Activated CD8-positive, alpha-beta memory T cell treated with anti-CD3 and anti-CD28 coated beads for 1 hour (primary cell): Measurements from ENCODE around the gene COPS6.
A peak's percentile ranks its signal among the peaks of the same experiment; 100 is the strongest.

Experiments
- DNase-seq, 2 donors: peaks; one replicate each; pipeline ENCODE4 v3.0.0-alpha.2; 2020; ENCODE audit warnings: low read depth in 1 of 2; ENCODE audit errors: extremely low read depth in 1 of 2

The COPS6 gene

DNA sequence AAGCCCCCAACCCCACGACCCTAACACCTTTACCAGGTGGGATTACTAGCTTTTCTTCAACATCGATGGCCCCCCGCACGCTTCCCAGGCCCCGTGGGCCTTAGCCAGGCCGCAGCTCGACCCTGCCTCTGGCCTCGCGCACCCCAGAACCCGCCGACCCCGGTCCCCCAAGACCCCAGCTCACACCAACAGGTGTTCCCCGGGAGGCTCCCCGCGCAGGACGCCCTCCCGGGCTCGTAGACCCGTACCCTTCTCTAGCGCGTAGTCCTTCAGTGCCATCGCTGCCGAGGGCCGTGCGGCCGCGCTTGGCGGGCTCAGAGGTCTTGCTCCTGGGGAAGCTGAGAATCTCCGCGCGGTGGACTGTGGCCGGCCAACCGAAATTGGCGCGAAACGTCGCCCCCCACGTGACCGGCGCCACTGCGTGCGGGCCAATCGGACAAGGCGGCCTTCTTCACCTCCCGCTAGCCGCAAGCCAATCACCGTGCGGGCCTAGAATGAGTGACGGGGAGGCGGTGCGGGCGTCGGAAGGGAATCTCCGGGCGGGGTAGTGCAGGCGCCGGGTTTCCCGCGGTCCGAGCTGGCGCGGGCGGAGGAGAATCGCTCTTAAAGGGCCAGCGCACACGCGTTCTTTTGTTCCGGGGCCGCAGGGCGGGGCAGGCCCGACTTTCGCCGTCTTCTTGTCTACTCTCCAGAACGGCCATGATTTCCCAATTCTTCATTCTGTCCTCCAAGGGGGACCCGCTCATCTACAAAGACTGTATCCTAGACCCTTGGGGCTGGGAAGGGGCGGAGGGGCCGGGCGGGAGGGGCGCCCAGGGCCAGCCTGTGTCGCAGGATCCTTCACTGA lies 12.5 kb downstream of the COPS6 start, which contains the start of the genes AP4M1 and MCM7:
TSS of gene AP4M1 (plus strand) at position 628 of the 847 bp plus-strand sequence. CDS start at position 700, 72 bp downstream.
TSS of gene MCM7 (minus strand) at position 382 of the 847 bp plus-strand sequence. CDS start at position 279, 103 bp downstream.
- peak; percentile 85 to 93 for DNase-seq

DNA sequence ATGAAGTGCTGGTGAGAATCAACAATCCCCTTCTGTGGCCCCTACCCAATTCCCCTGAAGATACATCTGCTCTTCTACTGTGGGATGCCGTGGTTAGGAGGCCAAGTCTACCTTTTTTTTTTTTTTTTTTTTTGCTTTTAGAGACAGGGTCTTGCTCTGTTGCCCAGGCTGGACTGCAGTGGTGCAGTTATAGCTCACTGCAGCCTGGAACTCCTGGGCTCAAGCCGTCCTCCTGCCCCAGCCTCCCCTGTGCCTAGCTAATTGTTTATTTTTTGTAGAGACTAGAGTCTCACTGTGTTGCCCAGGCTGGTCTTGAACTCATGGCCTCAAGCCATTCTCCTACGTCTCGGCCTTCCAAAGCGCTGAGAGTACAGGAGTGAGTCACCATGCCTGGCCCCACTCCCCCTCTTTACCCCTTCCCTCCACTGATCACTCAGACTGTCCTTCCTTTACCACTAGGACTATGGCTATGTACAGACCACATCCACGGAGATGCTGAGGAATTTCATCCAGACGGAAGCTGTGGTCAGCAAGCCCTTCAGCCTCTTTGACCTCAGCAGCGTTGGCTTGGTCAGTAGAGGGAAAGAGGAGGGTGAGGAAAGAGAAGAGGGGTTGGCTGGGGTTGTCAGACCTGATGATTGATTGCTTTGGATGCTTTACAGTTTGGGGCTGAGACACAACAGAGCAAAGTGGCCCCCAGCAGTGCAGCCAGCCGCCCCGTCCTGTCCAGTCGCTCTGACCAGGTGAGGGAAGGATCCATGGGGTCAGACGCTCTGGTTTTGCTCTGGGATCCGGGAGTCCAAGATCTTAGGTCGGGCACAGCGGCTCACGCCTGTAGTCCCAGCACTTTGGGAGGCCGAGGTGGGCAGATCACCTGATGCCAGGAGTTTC lies 14.4 kb downstream of the COPS6 start:
- DNase-seq: no peak

DNA sequence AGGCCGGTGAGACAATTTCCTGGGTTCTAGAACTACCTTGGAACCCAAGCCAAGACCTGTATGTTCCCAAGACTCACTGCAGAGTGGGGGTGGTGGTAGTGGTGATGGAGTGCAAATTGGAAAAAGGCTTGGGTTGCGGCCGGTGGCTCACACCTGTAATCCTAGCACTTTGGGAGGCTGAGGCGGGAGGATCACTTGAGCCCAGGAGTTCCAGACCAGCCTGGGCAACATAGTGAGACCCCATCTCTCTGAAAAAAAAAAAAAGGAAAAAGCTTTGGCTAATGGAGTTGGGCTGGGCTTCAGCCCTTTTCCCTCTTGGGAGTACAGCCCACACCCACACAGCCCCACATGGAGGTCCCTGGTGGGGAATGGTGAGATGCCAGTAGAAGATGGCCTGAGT lies 16.8 kb downstream of the COPS6 start:
- no peak for DNase-seq

DNA sequence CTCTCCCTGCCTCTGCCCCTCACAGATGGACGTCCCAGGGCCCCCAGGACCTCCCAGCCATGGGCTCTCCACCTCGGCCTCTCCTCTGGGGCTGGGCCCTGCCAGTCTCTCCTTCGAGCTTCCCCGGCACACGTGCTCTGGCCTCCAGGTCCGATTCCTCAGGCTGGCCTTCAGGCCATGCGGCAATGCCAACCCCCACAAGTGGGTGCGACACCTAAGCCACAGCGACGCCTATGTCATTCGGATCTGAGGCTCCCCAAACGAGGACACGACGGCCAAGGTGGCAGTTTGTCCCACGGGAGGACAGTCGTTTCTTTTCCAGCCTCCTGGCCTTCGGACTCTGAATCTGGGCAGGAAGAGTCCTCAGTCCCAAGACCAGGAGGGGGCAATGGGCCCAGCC lies 17.9 kb downstream of the COPS6 start:
- no peak for DNase-seq

DNA sequence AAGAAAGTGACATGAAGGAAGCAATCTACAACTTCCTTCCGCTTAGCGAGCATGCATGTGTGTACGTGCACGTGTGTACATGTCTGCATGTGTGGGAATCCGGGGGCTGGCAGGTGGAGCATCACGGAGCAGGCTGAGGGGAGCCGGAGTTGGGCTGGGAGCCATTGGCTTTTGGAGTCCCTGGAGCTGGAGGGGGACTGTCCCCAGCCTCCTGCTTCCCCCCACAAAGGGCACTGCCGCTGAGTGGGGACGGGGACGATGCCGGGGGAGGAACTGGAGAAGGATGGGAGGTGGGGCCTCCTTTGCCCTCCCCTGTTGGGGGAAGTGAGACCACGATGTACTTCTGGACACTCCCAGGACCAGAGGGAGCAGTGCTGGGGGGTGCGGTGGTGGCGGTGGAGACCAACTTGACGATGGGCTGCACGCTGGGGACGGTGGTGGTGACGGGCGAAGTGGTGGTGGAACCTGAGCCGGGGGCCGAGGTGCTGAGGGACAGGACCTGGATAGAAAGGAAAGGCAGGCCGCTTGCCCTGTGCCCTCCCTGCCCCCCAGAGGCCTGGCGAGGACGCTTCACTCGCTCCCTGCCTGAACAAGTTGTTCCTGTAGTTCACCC lies 18.5 kb downstream of the COPS6 start:
- no peak for DNase-seq

DNA sequence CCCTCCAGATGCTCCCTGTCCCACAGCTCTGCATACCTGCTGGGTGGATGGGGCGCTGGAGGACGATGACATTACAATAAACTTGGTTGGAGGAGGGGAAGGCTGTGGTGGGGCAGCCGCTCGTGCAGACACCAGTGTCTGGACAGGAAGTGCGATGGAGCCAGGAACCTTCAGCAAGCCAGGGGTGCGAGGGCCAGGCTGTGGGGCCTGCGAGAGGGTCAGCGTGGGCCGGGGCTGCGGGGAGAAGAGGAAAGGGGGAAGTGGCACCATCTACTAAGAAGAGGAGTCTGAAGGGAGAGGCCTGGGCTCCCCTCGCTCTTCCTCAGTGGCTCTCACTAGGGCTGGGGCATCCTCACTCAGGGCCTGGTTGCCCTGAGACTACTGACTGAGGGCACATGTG lies 19.1 kb downstream of the COPS6 start:
- DNase-seq: no peak

DNA sequence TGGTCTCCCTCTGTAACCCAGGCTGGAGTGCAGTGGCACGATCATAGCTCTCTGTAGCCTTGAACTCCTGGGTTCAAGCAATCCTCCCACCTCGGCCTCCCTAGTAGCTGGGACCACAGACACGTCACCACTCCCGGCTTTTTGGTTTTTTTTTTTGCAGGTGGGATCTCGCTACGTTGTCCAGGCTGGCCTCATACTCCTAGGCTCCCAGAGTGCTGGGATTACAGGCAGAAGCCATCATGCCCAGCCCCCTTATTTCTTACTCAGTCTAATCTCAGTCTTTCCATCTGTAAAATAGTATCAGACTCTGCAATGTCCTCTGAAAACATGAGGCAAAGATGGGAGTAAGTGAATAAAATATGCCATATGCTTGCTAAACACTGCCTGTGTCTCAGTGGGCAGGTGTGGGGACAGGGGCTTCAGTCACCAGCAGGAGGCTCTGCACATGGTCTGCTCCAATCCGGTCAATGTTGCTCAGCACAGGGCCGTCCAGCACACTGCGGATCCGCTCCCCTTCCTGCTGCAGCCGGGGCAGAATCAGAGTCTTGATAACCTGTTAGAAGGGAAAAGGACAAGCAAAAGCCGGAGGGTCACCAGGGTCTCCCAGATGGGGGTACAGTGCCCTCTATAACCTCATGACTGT lies 20.9 kb downstream of the COPS6 start:
- DNase-seq: no peak

DNA sequence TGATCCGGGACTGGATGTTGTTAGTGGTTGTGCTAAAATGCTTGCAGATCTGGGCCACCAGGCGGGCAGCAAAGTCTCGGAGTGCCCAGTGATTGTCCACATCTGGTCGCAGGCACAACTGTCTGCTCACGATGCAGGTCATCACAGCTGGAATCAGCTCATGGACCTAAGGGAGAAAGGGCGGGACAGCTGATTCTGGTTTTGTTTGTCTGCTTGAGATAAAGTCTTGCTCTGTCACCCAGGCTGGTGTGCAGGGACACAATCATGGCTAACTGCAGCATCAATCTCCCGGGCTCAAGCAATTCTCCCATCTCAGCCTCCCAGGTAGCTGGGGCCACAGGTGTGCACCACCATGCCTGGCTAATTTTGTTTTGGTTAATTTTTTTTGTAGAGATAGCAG lies 22.4 kb downstream of the COPS6 start:
- DNase-seq: no peak

DNA sequence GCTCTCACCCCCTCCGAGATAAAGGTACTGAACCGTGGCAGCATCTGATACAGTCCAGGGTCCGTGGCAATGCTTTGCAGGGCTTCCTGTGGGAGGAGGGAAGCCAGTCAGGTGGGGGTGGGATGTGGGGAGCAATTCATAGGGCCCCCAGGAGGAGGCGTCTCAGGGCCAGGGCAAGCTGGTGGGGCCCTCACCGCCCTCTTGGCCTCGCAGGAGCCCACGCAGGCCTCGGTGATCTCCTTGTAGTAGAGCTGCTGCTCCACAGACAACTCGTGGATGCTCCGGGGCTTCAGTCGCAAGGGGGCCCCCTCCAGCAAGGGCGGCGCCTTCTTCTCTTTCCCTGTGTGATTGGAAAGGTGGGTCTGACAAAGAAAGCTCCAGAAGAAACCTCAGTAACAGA lies 23.1 kb downstream of the COPS6 start:
- no peak for DNase-seq

DNA sequence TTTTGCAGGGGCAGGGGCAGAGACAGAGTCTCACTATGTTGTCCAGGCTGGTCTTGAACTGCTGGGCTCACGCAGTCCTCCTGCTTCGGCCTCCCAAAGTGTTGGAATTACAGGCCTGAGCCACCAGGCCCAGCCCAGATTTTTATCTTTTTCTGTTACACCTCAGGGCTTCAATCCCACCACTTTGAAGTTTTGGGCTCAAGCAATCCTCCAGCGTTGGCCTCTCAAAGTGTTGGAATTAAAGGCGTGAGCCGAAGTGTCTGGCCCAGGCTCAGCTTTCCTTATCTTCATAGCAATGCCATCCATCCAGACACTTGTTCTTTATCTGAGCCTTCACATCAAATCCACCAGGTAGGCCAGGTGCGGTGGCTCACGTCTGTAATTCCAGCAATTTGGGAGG lies 26.3 kb downstream of the COPS6 start:
- no peak for DNase-seq

DNA sequence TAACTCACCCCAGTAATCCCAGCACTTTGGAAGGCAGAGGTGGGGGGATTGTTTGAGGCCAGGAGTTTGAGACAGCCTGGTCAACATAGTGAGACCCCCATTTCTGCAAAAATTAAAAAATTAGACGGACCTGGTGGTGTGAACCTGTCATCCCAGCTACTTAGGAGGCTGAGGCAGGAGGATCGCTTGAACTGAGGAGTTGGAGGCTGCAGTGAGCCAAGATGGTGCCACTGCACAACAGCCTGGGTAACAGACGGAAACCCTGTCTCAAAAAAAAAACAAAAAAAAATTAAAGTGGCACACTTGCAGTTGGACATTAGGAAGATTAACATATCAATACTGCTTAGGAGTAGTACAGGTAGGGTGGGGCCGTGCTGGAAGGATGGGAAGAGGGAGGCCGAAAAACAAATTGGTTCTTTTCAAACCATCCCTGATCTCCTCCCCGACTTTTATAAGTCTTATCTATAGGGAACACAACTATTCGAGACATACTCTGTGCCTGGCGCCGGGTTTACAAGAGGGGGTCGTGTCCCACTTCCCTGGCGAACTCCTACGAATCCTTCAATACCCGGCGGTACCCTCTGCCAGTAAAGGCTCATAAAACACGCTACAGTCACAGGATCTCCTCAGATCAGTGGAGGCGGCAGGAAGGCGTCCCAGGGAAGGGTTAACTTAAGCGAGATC lies 29.8 kb downstream of the COPS6 start:
- DNase-seq: no peak

DNA sequence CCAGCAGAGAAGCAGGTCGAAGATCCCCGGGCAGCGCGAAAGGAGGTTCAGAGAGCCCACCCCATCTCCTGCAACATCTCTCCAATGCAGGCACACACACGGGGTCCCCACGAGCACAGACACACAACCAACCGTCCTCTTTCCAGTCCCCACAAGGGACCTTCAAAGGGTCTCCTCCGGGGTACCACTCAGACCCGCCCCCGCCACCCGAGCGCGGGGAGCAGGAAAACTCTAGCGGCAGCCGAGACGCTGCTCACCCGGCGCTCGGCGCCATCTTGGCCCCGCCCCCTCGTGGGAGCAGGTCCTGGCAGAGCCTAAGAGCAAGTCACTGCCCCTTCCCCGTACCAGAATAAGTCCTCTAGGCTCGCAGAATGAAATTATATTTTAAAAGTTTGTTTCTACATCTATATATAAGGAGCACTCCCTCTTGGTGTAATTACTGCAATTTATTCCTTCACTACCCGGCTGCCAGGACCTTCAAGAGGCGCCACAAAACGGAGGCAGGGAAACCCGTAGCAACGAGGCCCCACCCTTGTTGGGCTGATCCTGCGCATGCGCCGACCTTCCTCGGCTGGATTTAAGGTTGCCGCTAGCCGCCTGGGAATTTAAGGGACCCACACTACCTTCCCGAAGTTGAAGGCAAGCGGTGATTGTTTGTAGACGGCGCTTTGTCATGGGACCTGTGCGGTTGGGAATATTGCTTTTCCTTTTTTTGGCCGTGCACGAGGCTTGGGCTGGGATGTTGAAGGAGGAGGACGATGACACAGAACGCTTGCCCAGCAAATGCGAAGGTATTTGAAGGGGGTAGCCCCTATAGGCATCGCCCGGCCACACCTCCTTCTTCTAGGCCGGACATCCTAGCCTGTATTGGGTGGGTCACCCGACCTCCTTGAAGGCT lies 30.6 kb downstream of the COPS6 start, which contains the start of the genes CNPY4 and TAF6:
TSS of gene CNPY4 (plus strand) at position 563 of the 898 bp plus-strand sequence. CDS start at position 674, 111 bp downstream.
TSS of gene TAF6 (minus strand) at position 287 of the 898 bp plus-strand sequence. CDS start 5,149 bp downstream, outside the sequence.
- DNase-seq: peak; percentile 92 to 93

DNA sequence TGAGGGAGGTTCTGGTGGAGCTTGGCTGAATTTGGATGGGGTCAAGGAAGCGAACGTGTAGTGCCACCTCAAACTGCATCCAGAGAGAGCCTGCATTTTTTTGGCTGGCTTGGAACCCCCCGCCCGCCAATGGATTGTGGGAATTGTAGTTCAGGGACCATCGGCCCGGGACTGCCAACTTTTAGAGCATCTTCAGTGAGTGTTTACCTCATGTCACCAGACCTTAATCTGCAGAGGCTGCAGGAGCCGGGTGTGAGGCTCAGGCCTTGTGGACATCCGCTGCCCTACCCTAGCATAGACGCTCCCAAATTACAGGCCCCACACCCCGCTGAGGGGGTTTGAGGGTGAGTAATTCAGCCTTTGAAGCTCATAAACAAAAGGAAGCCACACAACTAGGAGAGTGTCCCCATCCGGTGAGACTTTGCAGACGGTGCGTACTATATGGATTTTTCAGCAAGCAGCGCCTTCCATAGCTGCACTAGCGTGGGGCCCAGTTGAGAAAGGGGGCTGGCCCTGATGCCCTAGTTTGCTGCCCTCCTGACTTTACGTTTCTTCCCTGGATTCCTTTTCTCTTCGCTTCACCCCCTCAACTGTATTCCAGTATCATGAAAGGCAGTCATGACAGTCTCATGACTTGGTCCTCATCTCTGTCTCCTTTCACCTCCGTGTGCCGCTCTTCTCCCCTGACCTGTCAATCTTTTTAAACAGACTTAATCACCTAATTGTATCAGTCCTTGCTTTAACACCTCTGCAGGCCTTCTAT lies 31.4 kb downstream of the COPS6 start:
- DNase-seq: peak in 1 of 2 donors; percentile 46

DNA sequence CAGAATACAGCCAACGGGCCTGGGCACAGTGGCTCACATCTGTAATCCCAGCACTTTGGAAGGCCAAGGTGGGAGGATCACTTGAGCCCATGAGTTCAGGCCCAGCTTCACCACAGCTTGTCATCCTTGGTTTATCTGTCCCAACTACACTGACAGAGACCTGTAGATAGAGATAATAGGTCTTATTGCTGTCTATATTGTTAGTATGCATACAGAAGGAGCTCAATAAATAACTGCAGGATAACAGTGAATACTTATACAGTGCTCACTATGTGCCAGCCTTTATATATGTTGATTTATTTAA lies 31.9 kb downstream of the COPS6 start:
- DNase-seq: no peak

DNA sequence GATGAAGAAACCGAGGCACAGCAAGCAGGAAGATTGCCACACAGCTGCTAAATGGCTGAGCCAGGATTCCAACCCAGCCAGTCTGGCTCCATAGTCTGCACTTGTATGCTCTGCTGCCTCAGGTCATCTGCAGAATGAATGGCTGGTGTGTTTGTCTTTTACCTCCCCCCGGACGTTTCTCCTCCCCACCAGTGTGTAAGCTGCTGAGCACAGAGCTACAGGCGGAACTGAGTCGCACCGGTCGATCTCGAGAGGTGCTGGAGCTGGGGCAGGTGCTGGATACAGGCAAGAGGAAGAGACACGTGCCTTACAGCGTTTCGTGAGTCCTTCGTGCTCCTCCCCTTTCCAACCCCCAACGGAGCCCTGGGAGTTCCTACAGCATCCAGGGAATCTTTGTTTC lies 33.3 kb downstream of the COPS6 start:
- no peak for DNase-seq

DNA sequence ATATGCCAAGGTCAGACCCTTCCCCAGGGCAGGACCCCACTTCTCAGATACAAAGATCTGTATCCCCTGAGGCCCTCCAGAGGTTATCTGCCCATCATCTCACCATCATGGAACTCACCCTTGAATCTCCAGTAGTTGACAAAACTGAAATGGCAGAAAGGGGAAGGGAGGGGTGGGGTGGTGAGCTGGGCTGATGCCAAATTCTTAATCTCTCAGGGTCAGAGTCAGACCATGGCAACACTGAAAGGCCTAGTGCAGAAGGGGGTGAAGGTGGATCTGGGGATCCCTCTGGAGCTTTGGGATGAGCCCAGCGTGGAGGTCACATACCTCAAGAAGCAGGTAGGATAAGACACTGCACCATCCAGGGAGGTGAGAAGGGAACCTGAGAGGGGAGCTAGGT lies 33.8 kb downstream of the COPS6 start:
- no peak for DNase-seq

DNA sequence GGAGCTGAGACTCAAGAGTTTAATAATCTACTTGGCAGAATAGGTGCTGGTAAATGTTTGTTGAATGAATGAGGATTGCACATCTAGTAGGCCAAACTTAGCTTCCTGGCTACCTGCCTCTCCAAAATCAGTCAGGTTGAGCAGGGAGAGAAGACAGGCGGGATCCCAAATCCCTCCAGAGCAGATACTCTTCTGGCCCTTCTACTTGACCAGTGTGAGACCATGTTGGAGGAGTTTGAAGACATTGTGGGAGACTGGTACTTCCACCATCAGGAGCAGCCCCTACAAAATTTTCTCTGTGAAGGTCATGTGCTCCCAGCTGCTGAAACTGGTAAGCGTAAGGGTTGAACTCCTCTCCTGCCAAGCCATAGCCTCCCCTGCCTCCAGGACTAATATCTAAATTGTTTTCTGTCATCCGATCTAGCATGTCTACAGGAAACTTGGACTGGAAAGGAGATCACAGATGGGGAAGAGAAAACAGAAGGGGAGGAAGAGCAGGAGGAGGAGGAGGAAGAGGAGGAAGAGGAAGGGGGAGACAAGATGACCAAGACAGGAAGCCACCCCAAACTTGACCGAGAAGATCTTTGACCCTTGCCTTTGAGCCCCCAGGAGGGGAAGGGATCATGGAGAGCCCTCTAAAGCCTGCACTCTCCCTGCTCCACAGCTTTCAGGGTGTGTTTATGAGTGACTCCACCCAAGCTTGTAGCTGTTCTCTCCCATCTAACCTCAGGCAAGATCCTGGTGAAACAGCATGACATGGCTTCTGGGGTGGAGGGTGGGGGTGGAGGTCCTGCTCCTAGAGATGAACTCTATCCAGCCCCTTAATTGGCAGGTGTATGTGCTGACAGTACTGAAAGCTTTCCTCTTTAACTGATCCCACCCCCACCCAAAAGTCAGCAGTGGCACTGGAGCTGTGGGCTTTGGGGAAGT lies 35.8 kb downstream of the COPS6 start:
- DNase-seq: no peak
